Islet precursor cell (in vitro differentiated cells): Measurements from ENCODE around the gene NCL.
"Not testable (repeated sequence)": the region's sequence is repeated elsewhere in the genome, so short reads cannot be mapped to it uniquely, and the experiment has no call there.

Experiments
- DNase-seq: peaks from one replicate; pipeline ENCODE4 v3.0.0-alpha.2; 2018

NCL gene

DNA sequence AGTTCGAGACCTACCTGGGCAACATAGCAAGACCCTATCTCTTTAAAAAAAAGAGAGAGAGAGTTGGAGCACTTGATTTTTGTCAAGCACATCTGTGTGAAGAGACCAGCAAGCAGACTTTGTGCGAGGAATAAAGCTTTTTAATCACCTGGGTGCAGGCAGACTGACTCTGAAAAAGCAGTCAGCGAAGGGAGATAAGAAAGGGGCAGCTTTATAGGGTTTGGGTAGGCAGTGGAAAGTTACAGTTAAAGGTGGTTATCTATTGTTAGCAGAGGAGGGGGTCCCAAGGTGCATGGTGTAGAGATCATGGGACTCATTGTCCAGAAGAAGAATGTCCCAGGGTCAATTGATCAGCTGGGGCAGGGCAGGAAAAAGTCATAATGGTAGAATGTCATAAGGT lies 34.4 kb downstream of the NCL start:
- no peak for DNase-seq

- no peak for DNase-seq
Observed at GRCh38 chr2:231429152-231429551, 35.1 kb downstream of the NCL start.

DNA sequence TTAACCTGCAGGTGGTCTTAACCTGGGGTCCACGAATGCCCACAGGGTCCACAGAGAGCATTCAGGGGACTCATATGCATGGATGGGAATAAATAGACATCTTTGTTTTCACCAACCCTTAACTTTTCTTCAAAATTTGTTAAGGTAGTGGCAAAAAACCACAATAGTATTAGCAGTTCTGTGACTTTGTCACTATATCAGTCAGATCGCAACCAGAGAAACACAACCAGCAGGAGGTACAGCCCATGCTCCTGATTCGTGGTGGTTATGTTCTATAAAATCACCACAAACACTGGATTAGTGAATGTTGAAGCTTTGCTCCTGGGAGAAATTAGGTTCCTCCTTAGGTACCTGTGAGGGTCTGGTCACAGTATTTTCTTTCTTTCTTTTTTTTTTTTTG lies 37.2 kb downstream of the NCL start:
- no peak for DNase-seq

DNA sequence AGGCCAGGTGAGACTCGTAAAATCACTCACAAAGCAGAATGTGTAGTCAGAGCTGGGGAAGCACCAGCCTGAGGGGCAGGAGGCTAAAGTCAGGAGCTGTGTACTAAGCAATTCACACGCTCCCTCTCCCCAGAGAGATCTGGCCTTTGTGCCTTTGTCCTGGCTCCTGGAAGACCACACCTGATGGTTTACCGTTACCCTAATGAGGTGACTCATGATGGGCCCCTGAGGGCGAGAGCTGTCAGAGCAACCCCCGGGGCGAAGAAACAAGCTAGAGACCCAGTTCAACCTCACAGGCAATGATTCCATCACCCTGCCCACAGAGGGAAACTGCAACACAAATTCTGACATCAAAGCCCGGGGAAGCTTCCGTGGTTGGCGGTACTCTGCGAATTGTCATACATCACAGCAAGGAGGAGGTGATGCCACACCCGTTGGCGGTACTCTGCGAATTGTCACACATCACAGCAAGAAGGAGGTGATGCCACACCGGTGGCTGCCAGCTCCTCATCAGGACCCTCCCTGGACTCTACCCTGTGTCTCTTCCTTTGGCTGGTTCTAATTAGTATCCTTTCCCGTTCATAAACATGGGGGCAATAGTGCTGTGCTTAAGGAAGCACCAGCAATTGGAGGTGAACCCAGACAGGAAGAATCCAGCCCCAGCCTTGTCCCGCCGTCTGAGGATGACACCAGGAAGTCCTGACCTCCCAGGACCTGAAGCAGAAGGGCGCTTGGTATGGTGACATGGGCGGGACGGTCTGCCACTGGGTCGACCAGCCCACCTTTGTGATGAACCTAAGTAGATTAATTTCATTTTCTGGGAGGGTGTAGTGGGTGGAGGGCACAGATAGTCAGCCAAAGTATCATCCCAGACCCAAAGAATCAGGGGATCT lies 38.2 kb downstream of the NCL start:
- peak; percentile 93 for DNase-seq

DNA sequence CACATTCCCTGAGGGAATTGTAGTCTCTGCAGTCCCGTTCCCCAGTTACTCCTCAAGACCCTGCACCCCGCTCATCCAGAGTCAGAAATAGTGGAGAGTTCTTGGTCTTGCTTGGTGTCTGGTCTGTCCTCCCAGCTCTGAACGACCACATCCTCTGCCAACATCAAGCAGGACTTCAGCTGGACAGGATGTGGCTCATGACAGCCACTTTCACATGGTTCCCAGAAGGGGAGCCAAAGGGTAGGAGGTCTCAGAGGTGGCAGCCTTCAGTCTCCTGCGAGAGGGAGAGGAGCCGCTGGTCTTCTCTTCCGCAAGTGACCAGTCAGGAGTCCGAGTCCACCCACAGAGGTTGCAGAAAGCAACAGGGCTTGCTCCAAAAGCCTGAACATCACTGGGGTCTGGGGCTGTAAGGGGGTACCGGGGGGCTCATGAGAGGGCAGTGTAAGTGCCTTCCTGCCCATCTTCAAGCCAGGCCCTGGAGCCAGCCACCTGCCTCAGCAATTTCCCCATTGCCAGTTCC lies 38.9 kb downstream of the NCL start:
- DNase-seq, result peak; percentile 78

- DNase-seq, result no peak
Observed at GRCh38 chr2:231423176-231423575, 41.1 kb downstream of the NCL start.

DNA sequence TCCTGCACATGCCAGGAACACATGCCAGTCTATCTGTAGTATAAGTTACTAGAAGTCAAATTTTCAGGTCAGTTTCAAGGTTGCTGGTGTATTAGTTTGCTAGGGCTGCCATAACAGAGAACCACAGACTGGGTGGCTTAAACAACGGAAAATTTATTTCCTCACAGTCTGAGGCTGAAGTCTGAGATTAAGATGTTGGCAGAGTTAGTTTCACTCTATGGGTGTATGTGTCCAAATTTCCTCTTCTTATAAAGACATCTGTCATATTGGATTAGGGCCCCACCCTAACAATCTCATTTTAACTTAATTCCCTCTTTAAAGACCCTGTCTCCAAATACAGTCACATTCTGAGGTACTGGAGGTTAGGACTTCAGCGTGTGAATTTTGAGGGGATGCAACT lies 42.2 kb downstream of the NCL start:
- no peak for DNase-seq

- no peak for DNase-seq
Observed at GRCh38 chr2:231421051-231421580, 43.2 kb downstream of the NCL start.

- DNase-seq, result no peak
Observed at GRCh38 chr2:231418820-231419640, 45.3 kb downstream of the NCL start.

DNA sequence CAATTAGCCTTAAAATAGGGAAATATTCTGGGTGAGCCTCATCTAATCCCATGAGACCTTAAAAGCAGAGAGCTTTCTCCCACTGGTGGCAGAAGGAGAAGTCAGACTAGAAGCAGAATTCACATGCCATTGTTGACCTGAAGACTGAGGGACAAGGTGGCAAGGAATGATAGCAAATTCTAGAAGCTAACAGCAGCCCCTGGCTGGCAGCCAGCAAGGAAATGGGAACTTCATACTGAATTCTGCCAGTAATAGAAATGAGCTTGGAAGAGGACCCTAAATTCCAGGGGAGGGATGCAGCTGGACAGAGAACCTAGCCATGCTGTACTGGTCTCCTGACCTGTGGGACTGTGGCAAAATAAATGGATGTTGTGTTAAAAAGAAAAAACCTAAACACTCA lies 49.3 kb downstream of the NCL start:
- DNase-seq, result no peak

- no peak for DNase-seq
Observed at GRCh38 chr2:231413921-231414476, 50.3 kb downstream of the NCL start.

DNA sequence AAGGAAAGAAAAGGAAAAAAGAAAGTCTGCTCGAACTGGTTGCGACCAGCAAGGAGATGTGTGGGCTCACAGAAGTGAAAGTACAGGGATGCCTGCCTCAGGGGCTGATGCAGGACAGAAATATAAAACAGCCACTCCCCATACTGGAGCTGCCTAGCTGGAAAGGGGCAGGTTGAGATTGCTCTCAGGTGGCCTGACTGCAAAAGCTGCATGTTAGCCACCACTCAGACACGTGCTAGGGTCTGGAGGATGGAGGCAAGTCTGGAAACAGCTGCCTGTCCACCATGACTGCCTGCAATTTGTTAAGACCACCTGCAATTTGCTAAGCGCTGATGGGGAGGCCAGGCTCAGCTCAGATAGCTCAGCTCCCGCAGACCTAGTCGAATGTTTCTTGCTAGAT lies 50.8 kb downstream of the NCL start:
- no peak for DNase-seq

DNA sequence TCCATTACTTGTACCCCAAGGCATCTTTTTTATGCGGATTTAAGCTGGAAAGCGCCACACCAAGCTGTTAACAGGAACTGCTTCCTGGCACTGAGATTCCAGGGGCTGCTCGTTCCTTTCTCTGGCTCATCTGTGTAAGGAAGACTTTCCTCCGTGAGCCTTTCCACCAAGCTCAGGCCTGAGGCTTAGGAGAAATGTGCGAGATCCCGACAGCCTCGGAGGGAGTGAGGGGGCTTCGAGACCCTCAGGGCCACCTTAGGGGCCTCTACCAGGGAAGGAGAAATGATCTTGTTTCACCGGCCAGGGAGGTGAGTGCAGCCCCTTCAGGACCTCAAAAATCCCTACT lies 51.7 kb downstream of the NCL start:
- DNase-seq, result no peak

- peak; percentile 97 for DNase-seq
Observed at GRCh38 chr2:231411831-231412617, 52.3 kb downstream of the NCL start.

DNA sequence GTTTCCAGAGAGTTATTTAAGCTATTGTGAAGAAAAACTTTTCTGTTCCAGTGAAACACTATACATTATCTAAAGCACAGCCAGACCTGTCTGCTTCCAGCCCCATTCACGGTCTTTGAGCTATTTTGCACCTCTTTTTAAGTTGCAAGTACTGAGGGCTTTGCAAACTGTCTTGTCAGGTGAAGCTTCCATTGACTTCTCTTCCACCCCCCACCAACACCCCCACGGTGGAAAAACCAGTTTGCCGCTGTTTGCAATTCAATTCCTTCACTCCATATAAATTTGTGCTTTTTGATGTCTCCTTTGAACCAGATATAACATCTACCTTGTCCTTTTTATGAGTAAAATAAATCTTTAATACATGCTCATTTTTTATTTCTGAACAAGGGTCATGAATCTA lies 53.0 kb downstream of the NCL start:
- DNase-seq, result no peak

- no peak for DNase-seq
Observed at GRCh38 chr2:231410293-231411004, 53.8 kb downstream of the NCL start.

DNA sequence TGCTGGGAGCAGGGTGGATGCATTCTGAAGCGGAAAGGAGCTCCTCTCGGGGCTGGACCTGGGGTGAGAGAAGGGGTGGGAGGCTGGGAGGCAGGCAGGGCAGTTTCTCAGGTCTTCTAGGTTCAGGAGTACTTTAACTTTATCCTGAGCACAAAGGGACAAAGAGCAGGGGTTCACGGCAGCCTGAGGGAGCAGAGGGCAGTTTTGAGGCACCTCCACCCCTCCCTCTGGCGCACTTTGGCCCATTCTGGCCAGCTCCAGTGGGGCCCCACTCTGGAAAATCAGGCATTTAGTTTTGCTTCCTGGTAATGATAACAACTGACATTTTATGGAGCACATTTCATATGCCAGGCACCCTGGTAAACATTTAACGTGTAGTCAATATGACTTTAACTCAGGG lies 54.5 kb downstream of the NCL start:
- DNase-seq, result no peak

DNA sequence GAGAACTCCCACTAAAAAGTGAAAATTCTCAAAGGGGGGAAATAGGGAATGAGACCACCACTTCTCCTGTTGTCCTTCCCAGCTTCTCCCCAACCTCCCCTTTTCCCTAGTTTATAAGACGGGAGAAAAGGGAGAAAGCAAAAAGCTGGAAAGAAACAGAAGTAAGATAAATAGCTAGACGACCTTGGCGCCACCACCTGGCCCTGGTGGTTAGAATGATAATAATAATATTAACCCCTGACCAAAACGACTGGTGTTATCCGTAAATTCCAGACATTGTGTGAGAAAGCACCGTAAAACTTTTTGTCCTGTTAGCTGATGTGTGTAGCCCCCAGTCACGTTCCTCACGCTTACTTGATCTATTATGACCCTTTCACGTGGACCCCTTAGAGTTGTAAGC lies 56.0 kb downstream of the NCL start:
- not testable (repeated sequence) for DNase-seq

DNA sequence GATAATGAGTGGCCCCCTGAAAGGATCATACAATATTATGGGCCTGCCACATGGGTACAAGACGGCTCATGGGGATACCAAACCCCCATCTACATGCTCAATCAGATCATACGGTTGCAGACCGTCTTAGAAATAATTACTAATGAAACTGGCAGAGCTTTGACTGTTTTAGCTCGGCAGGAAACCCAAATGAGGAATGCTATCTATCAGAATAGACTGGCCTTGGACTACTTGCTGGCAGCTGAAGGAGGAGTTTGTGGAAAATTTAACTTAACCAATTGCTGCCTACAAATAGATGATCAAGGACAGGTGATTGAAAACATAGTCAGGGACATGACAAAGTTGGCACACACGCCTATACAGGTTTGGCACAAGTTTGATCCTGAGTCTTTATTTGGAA lies 56.6 kb downstream of the NCL start:
- not testable (repeated sequence) for DNase-seq

GRCh38 chr2:231405601-231406367 lies 58.5 kb downstream of the NCL start:
- peak; percentile 55 for DNase-seq

DNA sequence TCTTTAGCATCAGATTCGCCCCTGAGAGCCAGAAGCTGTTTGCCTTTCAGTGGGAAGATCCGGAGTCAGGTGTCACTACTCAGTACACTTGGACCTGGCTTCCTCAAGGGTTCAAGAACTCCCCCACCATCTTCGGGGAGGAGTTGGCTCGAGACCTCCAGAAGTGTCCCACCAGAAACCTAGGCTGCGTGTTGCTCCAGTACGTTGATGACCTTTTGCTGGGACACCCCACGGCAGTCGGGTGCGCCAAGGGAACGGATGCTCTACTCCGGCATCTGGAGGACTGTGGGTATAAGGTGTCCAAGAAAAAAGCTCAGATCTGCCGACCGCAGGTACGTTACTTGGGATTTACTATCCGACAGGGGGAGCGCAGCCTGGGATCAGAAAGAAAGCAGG lies 60.1 kb downstream of the NCL start:
- DNase-seq, result peak; percentile 44
